NCI-H345 treated with DMSO at 0.1 percent for 48 hours (cell line): ENCODE data around the gene C1orf56.
A peak's percentile ranks its signal among the peaks of the same experiment; 100 is the strongest.

Source experiments
- DNase-seq: peaks from one replicate; lab custom pipeline; 2025; ENCODE audit not compliant: unreplicated experiment; lab: John Stamatoyannopoulos, UW

Gene C1orf56, protein sequence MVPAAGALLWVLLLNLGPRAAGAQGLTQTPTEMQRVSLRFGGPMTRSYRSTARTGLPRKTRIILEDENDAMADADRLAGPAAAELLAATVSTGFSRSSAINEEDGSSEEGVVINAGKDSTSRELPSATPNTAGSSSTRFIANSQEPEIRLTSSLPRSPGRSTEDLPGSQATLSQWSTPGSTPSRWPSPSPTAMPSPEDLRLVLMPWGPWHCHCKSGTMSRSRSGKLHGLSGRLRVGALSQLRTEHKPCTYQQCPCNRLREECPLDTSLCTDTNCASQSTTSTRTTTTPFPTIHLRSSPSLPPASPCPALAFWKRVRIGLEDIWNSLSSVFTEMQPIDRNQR

DNA sequence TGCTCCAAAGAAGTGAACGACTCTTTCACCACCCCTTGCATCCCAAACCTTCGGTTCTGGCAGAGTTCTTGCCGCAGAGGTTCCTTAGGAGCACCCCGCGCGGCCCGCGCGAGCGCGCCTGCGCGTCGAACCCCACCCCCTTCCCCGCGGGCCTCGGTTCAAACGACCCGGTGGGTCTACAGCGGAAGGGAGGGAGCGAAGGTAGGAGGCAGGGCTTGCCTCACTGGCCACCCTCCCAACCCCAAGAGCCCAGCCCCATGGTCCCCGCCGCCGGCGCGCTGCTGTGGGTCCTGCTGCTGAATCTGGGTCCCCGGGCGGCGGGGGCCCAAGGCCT is at the start of gene C1orf56:
C1orf56 (plus strand) TSS at position 161 of the 334 bp plus-strand sequence; CDS start at position 258, 97 bp downstream.
- DNase-seq = peak; percentile 88

DNA sequence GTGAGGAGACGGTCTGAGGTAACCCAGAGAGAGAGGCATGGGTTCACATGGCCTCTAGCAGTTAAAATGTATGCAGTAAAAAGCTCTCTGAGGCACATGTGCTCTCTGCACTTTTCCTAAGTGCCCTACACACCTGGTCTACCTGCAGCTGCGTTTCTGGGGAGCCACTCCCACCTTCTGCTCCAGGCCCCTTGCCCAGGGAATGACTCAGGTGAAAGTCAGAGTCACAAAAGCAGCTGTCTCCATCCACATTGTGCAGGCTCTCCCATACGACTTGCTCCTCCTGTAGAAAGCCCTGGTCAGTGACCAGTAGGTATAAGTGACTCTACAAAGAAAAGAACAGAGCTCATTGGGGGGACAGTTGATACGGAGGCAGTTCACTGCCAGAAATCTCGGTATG is 49.6 kb upstream of the C1orf56 start:
- DNase-seq = no peak

DNA sequence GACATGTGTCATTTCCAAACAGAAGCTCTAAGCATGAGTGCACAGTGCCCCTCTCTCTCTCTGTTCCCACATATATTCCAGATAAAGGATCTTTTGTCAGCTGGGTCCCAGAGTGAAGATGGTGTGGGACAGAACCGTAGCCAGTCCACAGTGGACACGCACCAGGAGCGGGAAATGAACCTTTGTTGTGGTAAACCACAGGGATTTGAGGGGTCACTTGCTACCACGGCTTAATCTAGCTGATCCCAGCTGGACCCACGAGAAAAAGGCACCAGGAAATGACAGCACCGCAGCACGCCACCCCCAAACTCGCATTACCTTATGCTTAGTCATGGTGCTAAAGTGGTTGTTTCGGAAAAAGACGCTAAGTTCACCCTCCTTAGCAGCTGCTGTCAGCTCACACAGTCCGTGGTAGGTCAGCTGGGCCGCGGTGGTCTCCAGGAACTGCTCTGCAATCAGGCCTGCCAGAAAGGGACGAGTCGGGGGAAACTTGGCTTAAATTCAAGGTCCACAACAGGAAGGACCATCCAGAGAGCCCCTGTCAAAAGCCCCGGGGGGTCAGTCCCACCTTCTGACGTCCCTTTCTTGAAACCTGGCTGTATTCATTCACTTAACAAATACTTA is 48.4 kb upstream of the C1orf56 start:
- no peak for DNase-seq

DNA sequence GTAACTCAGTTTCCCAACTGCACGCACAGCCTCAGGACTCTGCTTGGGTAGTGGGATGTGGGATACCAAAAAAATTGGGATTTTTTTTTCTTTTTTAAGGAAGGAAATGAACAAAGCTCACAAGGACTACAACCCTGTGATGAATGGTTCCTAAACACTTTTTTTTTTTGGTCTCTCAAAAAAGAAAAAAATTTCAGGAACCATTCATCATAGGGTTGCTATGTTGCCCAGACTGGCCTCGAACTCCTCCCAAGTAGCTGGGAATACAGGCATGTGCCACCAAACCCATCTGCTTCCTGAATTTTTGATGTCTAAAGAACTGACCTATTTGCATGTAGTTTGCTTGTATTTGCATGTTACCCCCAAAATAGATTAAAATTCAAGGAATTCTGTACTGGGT is 47.6 kb upstream of the C1orf56 start:
- no peak for DNase-seq

DNA sequence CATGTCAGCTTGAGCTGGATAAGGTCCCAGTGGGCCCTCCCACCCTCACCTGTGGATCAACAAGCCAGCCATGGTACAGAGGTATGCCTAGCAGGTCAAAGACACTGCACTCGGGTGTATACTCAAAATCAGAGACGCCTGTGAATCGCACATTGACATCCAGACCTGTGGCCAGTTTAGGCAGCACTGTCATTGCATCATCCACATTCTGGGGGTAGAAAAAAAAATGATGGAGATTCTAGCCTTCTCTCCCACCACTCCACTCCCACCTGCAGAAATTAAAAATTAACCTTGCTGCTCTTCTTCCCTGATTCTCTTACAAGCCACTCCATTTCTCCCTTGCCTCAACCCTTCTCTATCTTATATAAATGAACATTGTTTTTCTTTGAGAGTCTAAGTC is 47.1 kb upstream of the C1orf56 start:
- no peak for DNase-seq

DNA sequence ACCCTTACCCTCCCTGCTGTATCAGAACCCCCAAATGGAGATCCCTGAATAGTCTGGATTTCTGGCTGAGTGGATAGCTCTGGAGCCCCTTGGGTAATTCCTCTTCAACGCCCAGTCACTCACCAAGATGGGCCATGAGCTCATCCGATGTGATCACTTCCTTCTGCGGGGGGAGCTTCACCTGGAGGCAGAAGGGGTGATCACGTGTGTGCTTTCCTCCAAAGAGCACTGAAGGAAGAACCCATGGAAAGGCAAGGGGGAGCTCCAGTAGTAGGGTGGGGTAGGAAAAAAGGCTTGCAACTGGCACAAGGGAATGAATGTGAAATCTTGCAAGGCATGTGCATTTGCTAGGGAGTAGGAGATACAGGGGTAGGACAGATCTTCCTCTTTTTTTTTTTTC is 45.9 kb upstream of the C1orf56 start:
- no peak for DNase-seq

DNA sequence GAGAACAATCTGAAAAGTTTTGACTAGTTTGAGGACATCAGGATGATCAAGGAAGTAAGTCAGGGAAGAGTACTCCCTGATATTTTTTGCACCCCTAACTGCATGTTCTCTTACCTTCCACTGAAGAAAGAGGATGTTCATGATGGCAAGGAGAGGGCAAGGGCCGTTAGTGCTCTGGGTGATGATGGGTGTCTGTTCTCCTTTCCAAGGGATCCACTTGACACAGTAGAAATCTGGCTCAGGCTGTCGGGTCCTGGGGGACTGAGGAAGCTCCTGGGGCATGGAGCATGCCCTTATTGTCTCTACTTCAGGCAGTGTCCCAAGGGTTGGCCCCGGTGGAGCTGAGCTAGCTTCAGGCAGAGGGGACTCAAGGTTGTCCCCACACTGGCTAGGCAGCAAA is 45.5 kb upstream of the C1orf56 start:
- no peak for DNase-seq

DNA sequence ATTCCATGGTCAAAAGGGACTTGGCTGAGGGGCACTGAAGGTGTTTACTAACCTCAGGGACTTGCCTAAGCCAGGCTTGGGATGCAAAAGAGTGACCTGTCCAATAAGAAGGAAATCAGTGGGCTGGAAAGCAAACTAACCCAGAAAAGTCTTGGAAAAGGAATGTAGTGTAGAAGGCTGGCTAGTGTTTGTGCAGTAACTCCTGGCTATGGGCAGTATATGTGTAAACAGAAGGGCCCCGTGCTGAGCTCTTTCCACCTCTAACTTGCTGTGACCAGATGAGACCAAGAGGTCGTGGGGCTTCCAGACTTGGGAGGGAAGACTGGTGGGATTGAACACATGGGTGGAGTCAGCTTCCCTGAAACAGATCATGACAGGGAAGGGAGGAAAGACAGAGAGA is 44.9 kb upstream of the C1orf56 start:
- no peak for DNase-seq

DNA sequence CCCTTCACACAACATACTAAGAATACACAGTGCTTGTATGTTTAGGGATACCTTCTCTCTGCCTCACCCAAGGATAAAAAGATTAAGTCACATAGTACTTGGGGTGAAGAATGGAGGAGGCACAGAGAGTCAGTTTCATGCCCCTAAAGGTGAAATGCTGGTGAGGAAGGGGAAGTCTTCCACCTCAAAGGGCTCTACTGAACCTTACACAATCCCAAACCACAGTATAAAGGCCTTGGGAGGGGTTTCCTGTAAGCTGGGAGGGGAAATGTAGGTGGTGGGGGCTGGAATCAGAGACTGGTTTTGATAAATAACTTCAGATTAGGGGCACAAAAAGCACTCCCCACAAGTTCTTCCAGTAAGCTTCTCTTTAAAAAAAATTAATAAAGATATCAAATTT is 44.4 kb upstream of the C1orf56 start:
- DNase-seq = no peak

DNA sequence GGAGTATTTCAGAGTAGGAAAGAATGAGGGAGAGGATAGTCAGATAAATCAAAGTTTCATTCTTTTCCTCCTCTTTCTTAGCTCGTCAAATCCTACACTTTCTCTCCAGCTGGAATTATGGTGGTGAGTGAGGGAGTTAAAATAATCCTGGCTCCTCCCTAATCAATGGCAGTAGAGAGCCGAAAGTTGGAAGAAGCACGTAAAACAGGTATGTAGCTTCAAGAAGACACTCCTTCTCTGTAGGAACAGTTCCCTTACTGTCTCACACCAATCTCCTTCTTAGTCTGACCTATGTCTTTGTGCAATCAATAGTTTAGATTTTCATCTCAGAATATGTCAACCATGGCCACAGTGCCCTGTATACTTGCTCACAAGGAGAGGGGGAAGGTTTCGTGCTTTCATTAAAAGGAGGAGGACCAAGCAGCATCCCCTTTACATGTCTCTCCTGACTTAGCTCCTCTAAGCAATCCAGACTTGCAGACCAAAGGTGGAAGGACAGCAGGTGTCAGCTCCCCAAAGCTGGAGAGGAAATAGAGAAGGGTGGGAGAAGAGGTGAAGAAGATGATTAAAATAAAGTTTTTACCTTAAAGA is 41.7 kb upstream of the C1orf56 start:
- no peak for DNase-seq

DNA sequence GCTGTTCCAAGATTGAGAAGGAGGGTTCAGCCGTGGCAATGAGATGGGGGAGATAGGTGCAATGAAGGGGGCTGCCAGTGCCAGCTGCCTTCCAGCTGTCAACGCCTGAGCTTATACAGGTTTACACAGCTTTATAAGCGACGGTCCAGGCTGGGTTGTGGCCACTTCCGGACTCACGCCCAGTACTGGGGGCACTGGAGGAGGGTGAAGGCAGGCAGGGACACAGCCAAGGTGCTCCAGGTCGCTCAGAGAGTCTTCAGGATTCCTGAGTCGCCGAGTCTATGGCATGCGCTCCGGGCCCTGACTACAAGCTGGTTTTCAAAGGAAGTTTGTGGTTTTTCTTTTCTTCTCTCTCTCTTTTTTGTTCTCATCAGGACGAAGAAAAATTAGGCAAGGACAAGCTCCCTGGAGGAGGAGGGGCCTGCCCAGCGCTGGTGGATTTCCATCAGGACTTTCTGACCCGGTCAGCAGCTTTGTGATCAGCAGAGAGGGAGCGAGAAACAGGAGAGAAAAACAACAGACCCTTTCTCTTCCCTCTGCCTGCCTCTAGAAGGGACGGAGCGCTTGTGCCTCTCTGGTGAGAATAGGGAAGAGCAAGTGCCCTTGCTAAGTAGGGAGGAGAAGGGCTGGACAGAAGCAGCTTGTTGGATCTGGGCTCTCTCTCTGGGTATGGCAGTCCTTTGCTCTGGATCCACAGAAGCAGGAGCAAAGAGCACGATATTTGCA is 41.1 kb upstream of the C1orf56 start, which contains the start of gene MINDY1:
MINDY1 (minus strand) TSS at position 576 of the 726 bp plus-strand sequence. CDS start 4,285 bp downstream, outside the sequence.
- peak; percentile 33 for DNase-seq

DNA sequence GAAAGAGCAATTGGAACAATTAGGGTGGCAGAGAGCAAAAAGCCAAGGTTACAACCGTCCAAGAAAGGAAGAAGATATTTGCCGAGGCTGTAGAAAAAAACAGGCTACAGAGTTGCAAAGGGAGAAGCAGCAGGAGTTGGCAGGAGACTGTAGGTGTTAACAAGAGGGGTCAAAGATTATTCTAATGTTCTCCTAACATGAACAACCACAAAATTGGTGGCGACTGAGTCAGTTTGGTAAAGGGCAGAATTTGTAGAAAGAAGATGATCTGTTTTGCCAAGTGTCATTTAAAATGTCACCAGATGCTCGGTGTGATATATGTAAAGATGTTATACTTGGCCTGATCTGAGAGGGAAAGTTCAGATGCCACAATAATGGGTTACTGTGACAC is 39.7 kb upstream of the C1orf56 start:
- no peak for DNase-seq

DNA sequence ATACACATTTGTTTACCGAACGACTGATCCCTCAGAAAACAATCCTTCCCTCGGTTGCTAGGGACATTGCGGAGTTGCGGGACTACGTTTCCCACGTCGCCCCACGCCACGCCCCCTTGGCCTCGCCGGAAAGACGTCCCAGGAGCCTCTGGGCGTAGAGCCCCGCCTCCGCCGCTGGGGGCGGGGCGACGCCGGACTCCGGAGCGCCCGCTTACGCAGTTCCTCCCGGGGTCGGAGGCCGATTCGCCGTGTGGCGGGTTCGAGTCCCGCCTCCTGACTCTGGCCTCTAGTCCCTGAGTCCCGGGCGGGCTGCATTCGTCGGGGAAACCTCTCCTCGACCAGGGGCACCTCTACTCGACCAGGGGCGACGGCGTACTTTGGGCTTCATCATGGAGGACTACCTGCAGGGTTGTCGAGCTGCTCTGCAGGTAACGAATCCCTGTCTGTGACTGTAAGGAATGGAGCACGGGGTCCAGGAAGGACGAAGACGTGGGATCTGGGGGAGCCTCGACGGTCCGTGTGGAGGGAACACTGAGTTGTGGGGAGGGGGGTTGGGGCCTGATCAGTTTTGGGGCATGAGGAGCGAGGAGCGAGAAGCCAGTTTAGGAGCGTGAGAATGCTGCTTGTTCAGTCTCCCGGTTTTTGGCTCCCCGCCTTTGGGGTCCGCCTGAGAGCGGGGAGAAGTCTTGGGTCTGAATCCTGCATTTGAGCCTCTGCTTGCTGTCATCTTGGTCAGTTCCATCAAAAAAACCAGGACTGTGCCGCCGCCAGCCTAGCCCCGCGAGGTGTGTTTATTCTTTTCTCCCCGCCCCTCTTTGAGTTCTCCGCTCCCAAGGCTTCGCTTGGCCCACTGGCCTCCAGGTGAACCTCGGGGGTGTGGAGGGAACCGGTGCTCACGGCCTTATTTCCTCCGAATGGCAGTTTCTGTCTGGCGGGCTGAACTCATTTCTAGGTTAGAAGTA is 39.0 kb upstream of the C1orf56 start, which contains the start of gene PRUNE1:
PRUNE1 (plus strand) TSS at position 206 of the 962 bp plus-strand sequence; CDS start at position 390, 184 bp downstream.
- peak; percentile 99 for DNase-seq

DNA sequence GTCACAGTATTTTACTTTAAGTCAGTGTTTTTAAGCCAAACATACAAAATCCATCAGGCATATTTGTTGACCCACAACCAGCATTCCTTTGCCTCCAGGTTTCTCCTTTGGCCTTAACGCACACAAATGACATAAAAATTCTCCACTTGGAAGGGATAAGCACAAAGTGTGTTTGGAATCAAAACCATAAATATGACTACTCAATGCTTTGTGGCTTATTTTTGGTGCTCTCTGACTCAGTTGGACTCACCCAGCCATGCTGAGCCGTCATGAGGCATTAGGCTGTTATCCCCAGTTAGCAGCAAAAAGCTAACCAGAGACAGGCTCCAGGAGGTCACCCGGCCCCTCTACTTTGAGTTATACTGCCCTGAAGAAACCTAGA is 38.4 kb upstream of the C1orf56 start:
- no peak for DNase-seq

DNA sequence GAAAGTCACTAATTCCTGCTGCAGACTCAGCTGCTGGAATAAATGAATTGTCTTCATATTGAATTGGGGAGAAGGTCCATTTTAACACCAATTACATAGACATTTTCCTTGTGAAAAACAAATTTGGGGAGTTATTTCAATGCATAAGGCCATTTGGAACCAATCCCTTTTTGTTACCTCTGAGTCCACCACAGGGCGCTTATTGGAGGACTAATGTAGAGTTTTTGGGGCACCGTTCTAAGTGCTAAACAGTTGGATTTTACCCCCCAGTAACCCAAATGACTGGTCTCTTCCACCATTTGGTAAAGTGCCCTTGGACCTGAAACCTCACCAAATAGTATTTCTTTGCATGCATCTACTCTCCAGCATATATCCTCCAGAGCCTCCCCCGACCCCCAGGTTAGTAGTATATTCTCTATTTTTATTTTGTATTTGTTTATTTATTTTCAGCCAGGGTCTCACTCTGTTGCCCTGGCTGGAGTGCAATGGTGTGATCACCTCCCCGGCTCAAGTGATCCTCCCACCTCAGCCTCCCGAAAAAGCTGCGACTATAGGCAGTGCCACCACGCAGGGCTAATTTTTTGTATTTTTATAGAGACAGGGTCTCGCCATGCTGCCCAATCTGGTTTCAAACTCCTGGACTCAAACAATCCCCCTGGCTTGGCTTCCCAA is 37.7 kb upstream of the C1orf56 start:
- DNase-seq = no peak

DNA sequence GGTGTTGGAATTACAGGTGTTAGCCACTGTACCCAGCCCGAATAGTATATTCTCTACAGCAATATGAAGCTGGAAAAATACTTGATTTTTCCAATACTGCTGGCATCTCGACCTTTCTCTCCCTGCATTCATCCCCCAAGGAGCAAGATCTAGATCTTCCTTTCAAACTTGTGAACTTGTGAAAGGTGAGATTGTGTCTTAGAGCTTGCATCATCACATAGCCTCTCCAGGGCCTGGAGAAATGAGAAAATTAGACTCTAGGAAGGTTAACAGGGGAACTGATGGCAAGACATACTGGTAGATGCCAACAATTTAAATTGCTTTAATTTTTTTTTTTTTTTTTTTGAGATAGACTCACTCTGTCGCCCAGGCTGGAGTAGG is 37.2 kb upstream of the C1orf56 start:
- no peak for DNase-seq

DNA sequence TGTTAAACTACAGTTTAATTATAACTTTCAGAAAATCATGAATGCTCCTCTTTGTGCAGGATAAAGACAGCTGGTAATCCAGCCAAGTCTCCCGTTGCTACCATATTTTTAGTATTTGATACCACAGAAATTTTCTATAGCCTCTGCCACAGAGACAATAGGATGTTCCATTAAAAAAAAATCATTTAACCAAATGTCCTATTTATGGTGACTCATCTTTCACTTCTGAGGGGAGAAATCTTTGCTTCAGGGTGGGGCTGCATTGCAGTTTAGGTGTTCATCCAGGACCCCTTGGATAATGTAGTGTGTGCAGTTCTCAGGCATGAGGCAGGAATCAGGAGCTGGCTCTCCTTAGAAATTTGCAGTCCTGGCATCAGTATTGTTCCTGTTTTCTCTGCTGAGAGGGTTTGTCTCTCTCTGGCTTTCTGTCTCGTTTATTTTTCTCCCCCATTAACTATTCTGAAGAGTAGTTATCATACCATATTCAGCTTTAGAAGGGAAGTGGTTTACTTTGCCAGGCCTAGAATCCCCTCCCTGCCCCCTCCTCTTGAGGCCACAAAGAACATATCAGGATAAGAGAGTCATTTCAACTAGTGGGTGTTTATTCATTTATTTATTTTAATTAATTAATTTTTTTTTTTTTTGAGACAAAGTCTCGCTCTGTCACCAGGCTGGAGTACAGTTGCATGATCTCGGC is 36.2 kb upstream of the C1orf56 start:
- no peak for DNase-seq

DNA sequence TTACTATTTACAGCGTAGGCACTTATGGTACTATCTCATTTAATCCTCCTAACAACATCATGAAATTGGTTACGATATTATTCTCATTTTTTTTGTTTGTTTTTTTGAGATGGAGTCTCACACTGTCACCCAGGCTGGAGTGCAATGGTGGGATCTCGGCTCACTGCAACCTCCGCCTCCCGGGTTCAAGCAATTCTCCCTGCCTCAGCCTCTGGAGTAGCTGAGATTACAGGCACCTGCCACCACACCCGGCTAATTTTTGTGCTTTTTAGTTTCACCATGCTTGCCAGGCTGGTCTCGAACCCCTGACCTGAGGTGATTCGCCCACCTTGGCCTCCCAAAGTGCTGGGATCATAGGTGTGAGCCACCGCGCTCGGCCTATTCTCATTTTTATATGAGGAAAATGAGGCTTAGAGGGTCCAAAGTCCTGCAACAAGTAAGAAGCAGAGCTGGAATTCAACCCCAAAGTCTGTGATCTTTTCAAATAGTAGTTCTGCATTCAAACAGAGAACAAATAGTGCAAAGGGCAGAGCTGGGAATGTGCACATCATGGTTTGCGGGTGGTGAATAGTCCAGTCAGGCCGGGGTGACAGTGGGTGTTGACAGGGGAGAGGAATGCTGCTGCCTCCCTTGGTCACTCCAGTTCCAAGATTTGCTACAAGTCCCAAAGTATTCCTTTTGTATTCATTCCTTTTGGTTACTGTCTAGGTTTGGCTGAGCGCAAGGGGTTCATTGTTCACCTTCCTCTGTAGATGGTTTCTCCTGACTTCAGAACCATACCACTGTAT is 34.7 kb upstream of the C1orf56 start:
- no peak for DNase-seq

DNA sequence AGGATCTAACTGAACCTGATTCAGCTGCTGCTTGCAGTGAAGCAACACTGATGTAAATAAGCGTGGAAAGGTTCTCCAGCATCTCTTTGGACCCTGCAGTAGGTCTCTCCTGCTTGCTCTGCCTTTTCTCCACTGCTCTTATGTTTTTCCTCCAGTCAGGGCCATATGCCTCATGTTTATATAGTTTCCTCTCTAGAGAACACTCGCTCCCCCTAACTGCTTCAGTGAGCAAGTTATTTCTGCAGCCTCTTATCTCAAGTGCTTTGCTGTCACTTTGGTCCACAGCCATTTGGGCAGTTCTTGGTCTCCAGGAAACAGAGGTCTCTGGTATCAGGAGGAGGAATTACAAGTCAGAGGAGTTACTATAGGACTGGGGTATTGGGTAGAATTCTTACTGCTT is 34.0 kb upstream of the C1orf56 start:
- DNase-seq = no peak
